DND-41 (cell line): ENCODE measurements around the gene KRT6C.
"Not testable (repeated sequence)": the region's sequence is repeated elsewhere in the genome, so short reads cannot be mapped to it uniquely, and the experiment has no call there.

Experiments used
- EZH2 ChIP-seq: IDR thresholded peaks from 3 replicates; pipeline ENCODE4 v1.6.1; 2012; ENCODE audit warnings: borderline replicate concordance, low read depth, mild to moderate bottlenecking, moderate library complexity, low read length, inconsistent platforms; ENCODE audit not compliant: severe bottlenecking
- TF ChIP-seq, protein P1 (sequence below): IDR thresholded peaks from 2 replicates; pipeline ENCODE4 v1.5.1; 2012; ENCODE audit warnings: borderline replicate concordance, low read length, moderate library complexity, mild to moderate bottlenecking; ENCODE audit not compliant: poor library complexity, severe bottlenecking; ENCODE audit errors: extremely low read depth

GRCh38 chr12:52492405-52492804 is 18.8 kb upstream of the KRT6C start:
- TF ChIP-seq, protein P1, sequence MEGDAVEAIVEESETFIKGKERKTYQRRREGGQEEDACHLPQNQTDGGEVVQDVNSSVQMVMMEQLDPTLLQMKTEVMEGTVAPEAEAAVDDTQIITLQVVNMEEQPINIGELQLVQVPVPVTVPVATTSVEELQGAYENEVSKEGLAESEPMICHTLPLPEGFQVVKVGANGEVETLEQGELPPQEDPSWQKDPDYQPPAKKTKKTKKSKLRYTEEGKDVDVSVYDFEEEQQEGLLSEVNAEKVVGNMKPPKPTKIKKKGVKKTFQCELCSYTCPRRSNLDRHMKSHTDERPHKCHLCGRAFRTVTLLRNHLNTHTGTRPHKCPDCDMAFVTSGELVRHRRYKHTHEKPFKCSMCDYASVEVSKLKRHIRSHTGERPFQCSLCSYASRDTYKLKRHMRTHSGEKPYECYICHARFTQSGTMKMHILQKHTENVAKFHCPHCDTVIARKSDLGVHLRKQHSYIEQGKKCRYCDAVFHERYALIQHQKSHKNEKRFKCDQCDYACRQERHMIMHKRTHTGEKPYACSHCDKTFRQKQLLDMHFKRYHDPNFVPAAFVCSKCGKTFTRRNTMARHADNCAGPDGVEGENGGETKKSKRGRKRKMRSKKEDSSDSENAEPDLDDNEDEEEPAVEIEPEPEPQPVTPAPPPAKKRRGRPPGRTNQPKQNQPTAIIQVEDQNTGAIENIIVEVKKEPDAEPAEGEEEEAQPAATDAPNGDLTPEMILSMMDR: not testable (repeated sequence)
- TF ChIP-seq EZH2: not testable (repeated sequence)
